OCI-LY3 (cell line): ENCODE measurements around the gene VPS13D.
"Not testable (repeated sequence)": the region's sequence is repeated elsewhere in the genome, so short reads cannot be mapped to it uniquely, and the experiment has no call there.

Experiments
- H2AFZ ChIP-seq: fragments of 200-600, 300-600 bp; shearing (Covaris generic); 2 replicates; pipeline ENCODE4 v1.6.0; 2014; ENCODE audit warnings: antibody characterized with exemption, low read depth, low read length
- H3K27ac ChIP-seq: fragments of 200-600, 300-600 bp; sonication (generic); 2 replicates; pipeline ENCODE4 v1.5.1; 2014; ENCODE audit warnings: mild to moderate bottlenecking, low read length, moderate library complexity, mixed read lengths
- H3K27me3 ChIP-seq: fragments of 200-600, 300-600 bp; sonication (generic); 2 replicates; pipeline ENCODE4 v1.6.1; 2014; ENCODE audit warnings: low read depth, low read length, mixed read lengths
- H3K36me3 ChIP-seq: fragments of 200-600, 300-600 bp; sonication (generic); replicated peaks from 2 replicates; pipeline ENCODE3; 2014; ENCODE audit warnings: low read depth, low read length, mixed read lengths
- H3K4me1 ChIP-seq: fragments of 300-600, 200-600 bp; sonication (generic); 2 replicates; pipeline ENCODE4 v1.6.1; 2014; ENCODE audit warnings: low read length, mixed read lengths
- H3K4me2 ChIP-seq: fragments of 200-600, 300-600 bp; sonication (generic); 2 replicates; pipeline ENCODE4 v1.6.1; 2014; ENCODE audit warnings: low read length, mixed read lengths
- H3K4me3 ChIP-seq: fragments of 300-600, 200-600 bp; sonication (generic); 2 replicates; pipeline ENCODE4 v1.5.1; 2014; ENCODE audit warnings: antibody characterized with exemption, mild to moderate bottlenecking, low read length, moderate library complexity
- H3K79me2 ChIP-seq: fragments of 300-600, 200-600 bp; shearing (Covaris generic); 2 replicates; pipeline ENCODE4 v1.6.1; 2014; ENCODE audit warnings: mild to moderate bottlenecking, low read length, mixed read lengths
- H3K9ac ChIP-seq: fragments of 300-600, 200-600 bp; shearing (Covaris generic); 2 replicates; pipeline ENCODE4 v1.6.0; 2014; ENCODE audit warnings: mild to moderate bottlenecking, low read length, moderate library complexity
- H3K9me3 ChIP-seq: fragments of 200-600, 300-600 bp; shearing (Covaris generic); 2 replicates; pipeline ENCODE4 v1.6.1; 2014; ENCODE audit warnings: low read length, mixed read lengths; ENCODE audit not compliant: insufficient read depth
- H4K20me1 ChIP-seq: fragments of 200-600, 300-600 bp; sonication (generic); 2 replicates; pipeline ENCODE4 v1.6.1; 2016; ENCODE audit warnings: low read length, mixed read lengths; ENCODE audit not compliant: insufficient read depth
- CTCF ChIP-seq: fragments of 200-600, 300-600 bp; sonication (generic); IDR thresholded peaks from 2 replicates; pipeline ENCODE4 v1.5.1; 2014; ENCODE audit warnings: antibody characterized with exemption, low read length, low read depth
- EZH2phosphoT487 ChIP-seq: fragments of 200-600 bp; shearing (Covaris generic); IDR thresholded peaks from 2 replicates; pipeline ENCODE4 v1.6.1; 2018; ENCODE audit warnings: antibody characterized with exemption, mixed run types, low read depth

The VPS13D gene

GRCh38 chr1:12316331-12316730 is 86.5 kb downstream of the VPS13D start:
- Histone ChIP-seq H3K9me3 (no peaks in the 10 kb centered on the region), H2AFZ (no peak overlapping the region), H4K20me1 (no peaks in the 10 kb centered on the region), H3K4me3 (no peak overlapping the region), H3K79me2 (no peaks in the 10 kb centered on the region), H3K4me1 (no peaks in the 10 kb centered on the region), H3K36me3 (peaks cover 6% of the 10 kb centered on the region), H3K27me3 (no peaks in the 10 kb centered on the region), H3K9ac (no peak overlapping the region), H3K4me2 (no peak overlapping the region), H3K27ac (no peak overlapping the region)
- no peak for TF ChIP-seq CTCF
- no peak for TF ChIP-seq EZH2phosphoT487

- no peaks in the 10 kb centered on the region for H3K36me3 ChIP-seq
- no peaks in the 10 kb centered on the region for H3K4me1 ChIP-seq
- H4K20me1 ChIP-seq: no peaks in the 10 kb centered on the region
- H3K4me3 ChIP-seq: no peak overlapping the region
- TF ChIP-seq EZH2phosphoT487: no peak
- no peak for TF ChIP-seq CTCF
- no peak overlapping the region for H3K9ac ChIP-seq
- H3K9me3 ChIP-seq: no peaks in the 10 kb centered on the region
- H3K4me2 ChIP-seq: no peak overlapping the region
- no peak overlapping the region for H3K27ac ChIP-seq
- no peak overlapping the region for H2AFZ ChIP-seq
- H3K27me3 ChIP-seq: no peaks in the 10 kb centered on the region
- H3K79me2 ChIP-seq: no peaks in the 10 kb centered on the region
These were observed 90.7 kb downstream of the VPS13D start for GRCh38 chr1:12320486-12320885.

- Histone ChIP-seq H3K9ac (no peak overlapping the region), H3K4me3 (no peak overlapping the region), H3K9me3 (no peaks in the 10 kb centered on the region), H2AFZ (no peak overlapping the region), H3K4me1 (no peaks in the 10 kb centered on the region), H3K27ac (no peak overlapping the region), H4K20me1 (no peaks in the 10 kb centered on the region), H3K4me2 (no peak overlapping the region), H3K36me3 (no peaks in the 10 kb centered on the region), H3K79me2 (no peaks in the 10 kb centered on the region), H3K27me3 (no peaks in the 10 kb centered on the region)
- TF ChIP-seq EZH2phosphoT487: no peak
- no peak for TF ChIP-seq CTCF
These were observed 94.6 kb downstream of the VPS13D start for GRCh38 chr1:12324423-12324822.

- H3K4me3 ChIP-seq, H3K4me1 ChIP-seq, H3K9ac ChIP-seq, H3K9me3 ChIP-seq, H2AFZ ChIP-seq, H3K79me2 ChIP-seq, H3K36me3 ChIP-seq, H3K4me2 ChIP-seq, H3K27ac ChIP-seq, H3K27me3 ChIP-seq, H4K20me1 ChIP-seq: not testable (repeated sequence)
These were observed 95.1 kb downstream of the VPS13D start for GRCh38 chr1:12324973-12325372.

- H3K36me3 ChIP-seq: no peaks in the 10 kb centered on the region
- no peaks in the 10 kb centered on the region for H3K79me2 ChIP-seq
- H3K4me1 ChIP-seq: no peaks in the 10 kb centered on the region
- H3K9me3 ChIP-seq: no peaks in the 10 kb centered on the region
- no peaks in the 10 kb centered on the region for H3K27me3 ChIP-seq
- no peak overlapping the region for H3K27ac ChIP-seq
- no peak overlapping the region for H3K4me3 ChIP-seq
- no peak overlapping the region for H3K9ac ChIP-seq
- TF ChIP-seq EZH2phosphoT487 (no peak), CTCF (no peak)
- H4K20me1 ChIP-seq: no peaks in the 10 kb centered on the region
- no peak overlapping the region for H2AFZ ChIP-seq
- H3K4me2 ChIP-seq: no peak overlapping the region
These were observed 97.2 kb downstream of the VPS13D start for GRCh38 chr1:12326986-12327385.
